Measurements from ENCODE around the gene DNPEP.
A peak's percentile ranks its signal among the peaks of the same experiment; 100 is the strongest.

The DNPEP gene

DNA sequence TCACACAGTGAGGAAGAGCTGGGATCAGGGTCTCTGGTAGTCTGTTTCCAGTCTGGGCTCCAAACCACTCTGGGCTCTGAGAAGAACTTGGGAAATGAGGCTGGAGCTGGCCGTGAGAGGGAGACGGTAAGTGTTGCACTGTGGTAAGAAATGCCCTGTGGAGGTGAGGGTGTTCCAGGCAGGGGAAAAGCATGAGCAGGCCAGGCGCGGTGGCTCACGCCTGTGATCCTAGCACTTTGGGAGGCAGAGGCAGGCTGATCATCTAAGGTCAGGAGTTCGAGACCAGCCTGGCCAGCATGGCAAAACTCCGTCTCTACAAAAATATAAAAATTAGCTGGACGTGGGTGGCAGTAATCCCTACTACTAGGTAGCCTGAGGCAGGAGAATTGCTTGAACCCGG lies 16.1 kb upstream of the DNPEP start:
- H3K27me3 ChIP-seq (ENCODE audit: insufficient read depth, poor library complexity, severe bottlenecking): no peaks in the 10 kb centered on the region
- ATAC-seq (ENCODE audit: low read depth): no peak
- H3K9me3 ChIP-seq (ENCODE audit: severe bottlenecking): no peaks in the 10 kb centered on the region
- no peak for DNase-seq (ENCODE audit: low spot score)
- H3K36me3 ChIP-seq (ENCODE audit: low read depth): no peaks in the 10 kb centered on the region
- TF ChIP-seq CTCF (IDR thresholded peaks at IDR 0.05; ENCODE audit: poor library complexity, severe bottlenecking): no peak
- H3K4me3 ChIP-seq (ENCODE audit: severe bottlenecking): no peak overlapping the region
- H3K27ac ChIP-seq (ENCODE audit: poor library complexity, severe bottlenecking): no peak overlapping the region
- H3K4me1 ChIP-seq (ENCODE audit: insufficient read depth, poor library complexity, severe bottlenecking): no peaks in the 10 kb centered on the region

- Histone ChIP-seq H3K27me3 (ENCODE audit: insufficient read depth, poor library complexity, severe bottlenecking) (no peaks in the 10 kb centered on the region), H3K9me3 (ENCODE audit: severe bottlenecking) (no peaks in the 10 kb centered on the region), H3K4me1 (ENCODE audit: insufficient read depth, poor library complexity, severe bottlenecking) (no peaks in the 10 kb centered on the region), H3K36me3 (ENCODE audit: low read depth) (no peaks in the 10 kb centered on the region), H3K27ac (ENCODE audit: poor library complexity, severe bottlenecking) (no peak overlapping the region), H3K4me3 (ENCODE audit: severe bottlenecking) (no peak overlapping the region)
- peak; percentile 93 for TF ChIP-seq CTCF (IDR thresholded peaks at IDR 0.05; ENCODE audit: poor library complexity, severe bottlenecking)
- ATAC-seq (ENCODE audit: low read depth) (peak; percentile 86), DNase-seq (ENCODE audit: low spot score) (no peak)
Observed at GRCh38 chr2:219402665-219403515, 15.2 kb upstream of the DNPEP start.

DNA sequence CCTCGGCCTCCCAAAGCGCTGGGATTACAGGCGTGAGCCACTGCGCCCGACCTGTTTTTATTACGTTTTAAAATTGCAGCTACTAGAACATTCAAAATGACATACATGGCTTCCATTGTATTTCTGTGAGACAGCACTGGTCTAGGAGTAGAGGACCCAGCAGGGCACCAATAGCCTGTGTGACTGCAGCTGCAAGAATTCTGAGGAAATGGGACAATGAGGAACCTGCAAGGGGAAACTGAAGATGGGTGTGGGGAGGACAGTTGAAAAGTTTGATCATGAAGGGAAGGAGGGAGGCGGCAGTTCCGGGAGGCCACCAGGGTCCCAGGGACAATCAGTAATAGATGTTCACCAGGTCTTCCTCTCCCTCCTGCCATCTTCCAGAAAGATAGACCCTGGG lies 13.9 kb upstream of the DNPEP start:
- Histone ChIP-seq H3K4me1 (ENCODE audit: insufficient read depth, poor library complexity, severe bottlenecking) (no peaks in the 10 kb centered on the region), H3K9me3 (ENCODE audit: severe bottlenecking) (no peaks in the 10 kb centered on the region), H3K27me3 (ENCODE audit: insufficient read depth, poor library complexity, severe bottlenecking) (no peaks in the 10 kb centered on the region), H3K36me3 (ENCODE audit: low read depth) (no peaks in the 10 kb centered on the region), H3K27ac (ENCODE audit: poor library complexity, severe bottlenecking) (no peak overlapping the region), H3K4me3 (ENCODE audit: severe bottlenecking) (no peak overlapping the region)
- ATAC-seq (ENCODE audit: low read depth): no peak
- no peak for TF ChIP-seq CTCF (IDR thresholded peaks at IDR 0.05; ENCODE audit: poor library complexity, severe bottlenecking)
- DNase-seq (ENCODE audit: low spot score): no peak

- no peaks in the 10 kb centered on the region for H3K36me3 ChIP-seq (ENCODE audit: low read depth)
- no peaks in the 10 kb centered on the region for H3K27me3 ChIP-seq (ENCODE audit: insufficient read depth, poor library complexity, severe bottlenecking)
- H3K27ac ChIP-seq (ENCODE audit: poor library complexity, severe bottlenecking): no peak overlapping the region
- no peak for ATAC-seq (ENCODE audit: low read depth)
- no peak for DNase-seq (ENCODE audit: low spot score)
- TF ChIP-seq CTCF (IDR thresholded peaks at IDR 0.05; ENCODE audit: poor library complexity, severe bottlenecking): no peak
- no peaks in the 10 kb centered on the region for H3K9me3 ChIP-seq (ENCODE audit: severe bottlenecking)
- H3K4me3 ChIP-seq (ENCODE audit: severe bottlenecking): no peak overlapping the region
- H3K4me1 ChIP-seq (ENCODE audit: insufficient read depth, poor library complexity, severe bottlenecking): no peaks in the 10 kb centered on the region
Observed at GRCh38 chr2:219400562-219400961, 12.8 kb upstream of the DNPEP start.

Data from RWPE2 (cell line).